Amygdala (tissue), 56 donors: ENCODE results near the gene STYXL2.

Source experiments
- DNase-seq, 56 donors: peaks; one replicate each; lab custom pipeline; 2025; lab: John Stamatoyannopoulos, UW

The STYXL2 gene

GRCh38 chr1:167093846-167094516 lies at the start of gene STYXL2:
Gene STYXL2 (plus strand): TSS chr1:167094075. CDS start chr1:167094850, 775 bp downstream.
- no peak for DNase-seq

GRCh38 chr1:167051907-167052306 lies 42.0 kb upstream of the STYXL2 start:
- DNase-seq: no peak

- no peak for DNase-seq
Measured at GRCh38 chr1:167052389-167052788, 41.5 kb upstream of the STYXL2 start.

- peak in 1 of 56 donors; percentile 11 for DNase-seq
Measured at GRCh38 chr1:167054531-167054930, 39.3 kb upstream of the STYXL2 start.

GRCh38 chr1:167054946-167055630 lies 38.8 kb upstream of the STYXL2 start:
- DNase-seq: no peak

GRCh38 chr1:167056529-167057231 lies 37.2 kb upstream of the STYXL2 start:
- DNase-seq: no peak

- DNase-seq: peak in 35 of 56 donors; percentile 3 to 66 (median 28)
Measured at GRCh38 chr1:167057241-167057688, 36.6 kb upstream of the STYXL2 start.

GRCh38 chr1:167059045-167059808 lies 34.6 kb upstream of the STYXL2 start:
- DNase-seq: peak in 44 of 56 donors; percentile 9 to 82 (median 40)

GRCh38 chr1:167059809-167060107 lies 34.1 kb upstream of the STYXL2 start:
- no peak for DNase-seq

GRCh38 chr1:167060141-167061072 lies 33.5 kb upstream of the STYXL2 start:
- DNase-seq: no peak

GRCh38 chr1:167061073-167061464 lies 32.8 kb upstream of the STYXL2 start:
- DNase-seq: no peak

GRCh38 chr1:167064621-167065020 lies 29.3 kb upstream of the STYXL2 start:
- DNase-seq: no peak

GRCh38 chr1:167065471-167065870 lies 28.4 kb upstream of the STYXL2 start:
- DNase-seq: no peak

- DNase-seq: peak in 49 of 56 donors; percentile 9 to 85 (median 60)
Measured at GRCh38 chr1:167066333-167067122, 27.3 kb upstream of the STYXL2 start.

- DNase-seq: no peak
Measured at GRCh38 chr1:167067904-167068303, 26.0 kb upstream of the STYXL2 start.

- DNase-seq: no peak
Measured at GRCh38 chr1:167068761-167069160, 25.1 kb upstream of the STYXL2 start.

GRCh38 chr1:167071286-167071685 lies 22.6 kb upstream of the STYXL2 start:
- DNase-seq: no peak

GRCh38 chr1:167076136-167076710 lies 17.7 kb upstream of the STYXL2 start:
- DNase-seq: no peak
